Coronary artery (tissue), 2 donors: Measurements from ENCODE around the gene PPARD.

ENCODE experiments used
- DNase-seq: peaks from one replicate; pipeline ENCODE4 v3.0.0-alpha.2; 2017; ENCODE audit warnings: low spot score
- H3K27ac ChIP-seq, 2 donors: fragments of 200-600 bp; sonication (generic); one replicate each; pipeline ENCODE4 v1.5.1; 2016 to 2019
- H3K4me3 ChIP-seq: fragments of 200-600 bp; sonication (generic); 2 replicates; pipeline ENCODE4 v1.5.1; 2016; ENCODE audit warnings: mild to moderate bottlenecking, moderate library complexity
- TF ChIP-seq, protein P1 (sequence below): fragments of 200-600 bp; sonication (generic); IDR thresholded peaks from one replicate; pipeline ENCODE4 v1.5.1; 2019; ENCODE audit warnings: antibody characterized with exemption

Gene PPARD

DNA sequence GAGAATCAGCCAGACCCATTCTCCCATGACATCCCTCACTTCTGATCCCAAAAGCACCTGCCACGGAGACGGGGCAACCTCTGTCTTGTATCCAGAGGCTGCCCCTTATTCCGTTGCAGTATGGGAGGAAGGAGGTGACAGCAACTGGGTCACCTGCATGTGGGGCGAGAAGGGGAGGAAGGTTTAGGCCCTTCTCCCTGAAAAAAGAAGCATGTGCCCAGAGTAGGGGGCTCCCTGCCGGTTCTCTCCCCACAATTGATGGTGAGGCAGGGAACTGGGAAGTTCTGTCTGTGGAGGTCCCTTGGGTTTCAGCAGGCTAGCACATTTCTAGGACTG, 60.5 kb downstream of the PPARD start:
- Histone ChIP-seq H3K4me3 (no peak overlapping the region), H3K27ac (no peak overlapping the region)
- TF ChIP-seq, protein P1, sequence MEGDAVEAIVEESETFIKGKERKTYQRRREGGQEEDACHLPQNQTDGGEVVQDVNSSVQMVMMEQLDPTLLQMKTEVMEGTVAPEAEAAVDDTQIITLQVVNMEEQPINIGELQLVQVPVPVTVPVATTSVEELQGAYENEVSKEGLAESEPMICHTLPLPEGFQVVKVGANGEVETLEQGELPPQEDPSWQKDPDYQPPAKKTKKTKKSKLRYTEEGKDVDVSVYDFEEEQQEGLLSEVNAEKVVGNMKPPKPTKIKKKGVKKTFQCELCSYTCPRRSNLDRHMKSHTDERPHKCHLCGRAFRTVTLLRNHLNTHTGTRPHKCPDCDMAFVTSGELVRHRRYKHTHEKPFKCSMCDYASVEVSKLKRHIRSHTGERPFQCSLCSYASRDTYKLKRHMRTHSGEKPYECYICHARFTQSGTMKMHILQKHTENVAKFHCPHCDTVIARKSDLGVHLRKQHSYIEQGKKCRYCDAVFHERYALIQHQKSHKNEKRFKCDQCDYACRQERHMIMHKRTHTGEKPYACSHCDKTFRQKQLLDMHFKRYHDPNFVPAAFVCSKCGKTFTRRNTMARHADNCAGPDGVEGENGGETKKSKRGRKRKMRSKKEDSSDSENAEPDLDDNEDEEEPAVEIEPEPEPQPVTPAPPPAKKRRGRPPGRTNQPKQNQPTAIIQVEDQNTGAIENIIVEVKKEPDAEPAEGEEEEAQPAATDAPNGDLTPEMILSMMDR, result no peak
- DNase-seq, result no peak

DNA sequence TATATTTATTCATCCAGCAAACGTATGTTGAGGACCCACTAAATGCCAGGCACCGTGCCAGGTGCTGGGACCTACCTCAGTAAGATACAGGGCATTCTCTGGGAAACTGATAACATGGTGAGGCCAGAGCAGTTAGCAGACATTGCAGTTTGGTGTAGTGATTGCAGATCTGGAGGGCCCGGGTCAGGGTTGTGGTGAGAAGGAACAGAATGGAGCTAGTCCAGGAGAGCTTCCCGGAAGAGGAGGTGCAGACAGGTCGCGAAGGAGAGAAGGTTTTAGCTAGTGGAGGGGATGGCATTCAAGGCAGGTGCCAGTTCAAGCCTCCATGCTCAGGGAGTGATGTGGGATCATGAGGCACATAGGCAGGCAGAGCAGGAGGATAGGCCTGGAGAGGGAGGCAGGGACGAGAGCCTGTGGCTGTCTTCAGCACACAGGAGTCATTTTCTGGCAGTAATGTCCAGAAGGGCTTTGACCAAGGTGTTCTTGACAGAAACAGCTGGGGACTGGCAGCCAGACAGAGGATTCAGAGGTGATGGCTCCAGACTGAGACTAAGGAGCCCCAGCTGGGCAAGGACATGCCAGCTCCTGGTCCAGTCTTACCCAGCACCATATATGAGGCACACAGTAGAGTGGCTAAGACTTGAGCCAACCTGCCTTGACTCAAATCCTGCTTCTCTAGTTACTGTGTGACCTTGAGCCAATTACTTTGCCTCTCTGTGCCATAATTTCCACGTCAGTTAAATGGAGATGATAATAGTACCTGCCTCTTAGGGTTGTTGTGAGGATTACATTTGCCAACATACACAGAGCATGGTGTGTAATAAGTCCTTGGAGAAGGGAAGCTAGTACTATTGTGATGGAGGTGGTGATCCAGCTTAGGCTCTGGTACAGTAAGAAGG, 61.4 kb downstream of the PPARD start:
- no peak overlapping the region for H3K27ac ChIP-seq
- H3K4me3 ChIP-seq, result no peak overlapping the region
- no peak for DNase-seq
- TF ChIP-seq, protein P1, result no peak

DNA sequence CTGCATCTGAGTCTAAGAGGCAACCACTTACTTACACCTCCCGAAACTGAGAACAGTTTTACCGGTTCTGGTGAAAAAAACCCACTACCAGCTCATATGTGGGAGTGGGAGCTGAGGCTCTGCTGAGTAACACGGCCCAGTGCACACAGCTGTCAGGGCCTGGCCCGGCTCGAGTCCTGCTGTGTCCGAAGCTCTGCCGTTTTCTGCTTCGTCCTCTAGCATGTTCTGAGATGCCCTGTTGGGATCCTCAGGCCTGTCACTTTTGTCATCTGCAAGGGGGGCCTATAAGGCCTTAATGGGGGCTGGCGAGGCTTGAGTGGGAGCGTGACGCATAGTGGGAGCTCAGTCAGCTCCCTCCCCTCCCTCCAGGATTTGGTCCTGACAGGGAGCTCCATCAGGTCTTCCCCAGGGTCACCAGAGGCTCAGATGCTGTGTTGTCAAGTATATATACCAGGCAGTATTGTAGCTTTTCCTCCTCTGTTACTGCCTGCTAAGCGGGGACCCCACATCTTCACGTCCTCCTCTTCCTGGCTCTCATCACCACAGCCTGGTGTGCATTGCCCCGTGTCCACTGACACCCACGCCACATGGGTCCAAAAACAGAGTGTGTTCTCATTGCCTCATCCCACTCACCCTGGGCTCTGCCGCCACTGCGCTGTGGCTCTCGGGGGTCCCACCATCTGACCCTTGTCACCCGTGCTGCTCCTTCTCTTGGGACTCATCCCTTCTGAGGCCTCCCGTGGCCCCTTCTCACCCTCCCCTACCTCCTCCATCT, 64.5 kb downstream of the PPARD start:
- Histone ChIP-seq H3K4me3 (no peak overlapping the region), H3K27ac (no peak overlapping the region)
- DNase-seq, result no peak
- TF ChIP-seq, protein P1, result no peak

DNA sequence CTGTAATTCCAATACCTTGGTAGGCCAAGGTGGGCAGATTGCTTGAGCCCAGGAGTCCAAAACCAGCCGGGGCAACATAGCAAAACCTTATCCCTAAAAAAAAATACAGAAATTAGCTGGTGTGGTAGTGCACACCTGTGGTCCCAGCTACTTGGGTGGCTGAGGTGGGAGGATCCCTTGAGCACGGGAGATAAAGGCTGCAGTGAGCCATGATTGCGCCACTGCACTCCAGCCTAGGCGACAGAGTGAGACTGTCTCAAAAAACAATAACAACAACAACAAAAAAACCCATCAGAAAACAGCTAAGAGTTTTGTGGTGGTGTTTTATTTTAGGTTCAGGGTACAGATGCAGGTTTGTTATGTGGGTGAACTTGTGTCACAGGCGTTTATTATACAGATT, 66.9 kb downstream of the PPARD start:
- H3K27ac ChIP-seq, result no peak overlapping the region
- TF ChIP-seq, protein P1, result no peak
- DNase-seq, result no peak
- no peak overlapping the region for H3K4me3 ChIP-seq

DNA sequence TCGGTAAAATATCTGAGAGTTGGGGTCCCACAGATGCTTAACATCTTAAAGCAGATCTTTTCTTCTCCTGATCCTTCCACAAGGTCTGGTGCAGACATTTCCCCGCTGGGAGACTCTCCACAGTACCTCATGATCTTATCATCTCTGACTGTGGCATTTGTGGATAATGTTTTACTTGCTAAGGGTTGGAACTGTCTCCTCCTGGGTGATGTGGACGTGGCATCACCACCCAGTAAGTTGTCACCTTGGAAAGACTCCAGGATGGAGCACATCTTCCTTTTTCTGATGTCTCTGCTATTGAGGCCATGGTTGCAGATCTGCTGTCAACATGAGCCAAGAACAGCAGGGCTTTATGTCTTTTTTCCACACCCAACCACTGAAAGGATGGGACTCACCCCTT, 67.8 kb downstream of the PPARD start:
- no peak for DNase-seq
- H3K4me3 ChIP-seq, result no peak overlapping the region
- TF ChIP-seq, protein P1, result no peak

DNA sequence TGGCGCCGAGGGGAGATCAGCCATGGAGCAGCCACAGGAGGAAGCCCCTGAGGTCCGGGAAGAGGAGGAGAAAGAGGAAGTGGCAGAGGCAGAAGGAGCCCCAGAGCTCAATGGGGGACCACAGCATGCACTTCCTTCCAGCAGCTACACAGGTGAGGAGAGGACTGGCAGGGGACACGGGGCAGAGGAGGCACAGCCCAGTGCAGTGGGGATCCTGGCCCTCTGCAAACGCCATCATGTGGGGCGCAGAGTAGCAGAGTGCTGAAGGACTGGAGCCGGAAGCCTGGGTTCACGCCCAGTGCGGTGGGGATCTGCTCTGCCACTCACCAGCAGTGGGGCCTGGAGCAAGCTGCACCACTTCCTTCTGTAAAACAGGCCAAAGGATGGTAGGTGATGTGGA, 68.7 kb downstream of the PPARD start:
- Histone ChIP-seq H3K27ac (no peak overlapping the region), H3K4me3 (no peak overlapping the region)
- no peak for DNase-seq
- TF ChIP-seq, protein P1, result no peak

More for the DNA sequence above, 67.8 kb downstream of the PPARD start:
- H3K27ac ChIP-seq, result no peak overlapping the region
